SW 1271 (cell line): ENCODE results near the gene KIFC1.

Experiments used
- DNase-seq, 2 experiments: peaks; one replicate each; lab custom pipeline; 2025; lab: John Stamatoyannopoulos, UW

KIFC1 gene

GRCh38 chr6:33411632-33412005 is 20.0 kb downstream of the KIFC1 start:
- no peak for DNase-seq

- no peak for DNase-seq
Observed at GRCh38 chr6:33412140-33413009, 20.8 kb downstream of the KIFC1 start.

GRCh38 chr6:33413241-33414120 is 21.9 kb downstream of the KIFC1 start:
- DNase-seq, result no peak

GRCh38 chr6:33414592-33415271 is 23.1 kb downstream of the KIFC1 start:
- DNase-seq, result peak in 1 of 2 experiments; percentile 28

GRCh38 chr6:33415831-33416230 is 24.2 kb downstream of the KIFC1 start:
- DNase-seq, result no peak

GRCh38 chr6:33416386-33417127 is 24.9 kb downstream of the KIFC1 start:
- no peak for DNase-seq

- peak; percentile 42 to 64 for DNase-seq
Observed at GRCh38 chr6:33417128-33417902, 25.7 kb downstream of the KIFC1 start.

GRCh38 chr6:33417903-33418689 is 26.5 kb downstream of the KIFC1 start, which contains the start of gene CUTA:
Gene CUTA, minus strand, starts transcription at chr6:33418107. Its CDS starts 107 bp downstream, at chr6:33418000.
- DNase-seq, result peak; percentile 99

GRCh38 chr6:33418690-33419291 is 27.2 kb downstream of the KIFC1 start:
- DNase-seq, result no peak

- DNase-seq, result no peak
Observed at GRCh38 chr6:33419580-33420490, 28.2 kb downstream of the KIFC1 start, which contains the start of gene SYNGAP1. Gene SYNGAP1, plus strand, starts transcription at chr6:33420065. Its CDS starts 200 bp downstream, at chr6:33420265.

- DNase-seq, result peak in 1 of 2 experiments; percentile 28
Observed at GRCh38 chr6:33420491-33421343, 29.1 kb downstream of the KIFC1 start.

- no peak for DNase-seq
Observed at GRCh38 chr6:33421344-33421643, 29.7 kb downstream of the KIFC1 start.

- DNase-seq, result no peak
Observed at GRCh38 chr6:33423777-33424176, 32.2 kb downstream of the KIFC1 start.

- DNase-seq, result no peak
Observed at GRCh38 chr6:33424855-33425667, 33.4 kb downstream of the KIFC1 start.

GRCh38 chr6:33425668-33426577 is 34.3 kb downstream of the KIFC1 start:
- DNase-seq, result peak; percentile 79 to 93
